ENCODE data around the gene ARL6IP1.
"Not testable (repeated sequence)": the region's sequence is repeated elsewhere in the genome, so short reads cannot be mapped to it uniquely, and the experiment has no call there.

DNA sequence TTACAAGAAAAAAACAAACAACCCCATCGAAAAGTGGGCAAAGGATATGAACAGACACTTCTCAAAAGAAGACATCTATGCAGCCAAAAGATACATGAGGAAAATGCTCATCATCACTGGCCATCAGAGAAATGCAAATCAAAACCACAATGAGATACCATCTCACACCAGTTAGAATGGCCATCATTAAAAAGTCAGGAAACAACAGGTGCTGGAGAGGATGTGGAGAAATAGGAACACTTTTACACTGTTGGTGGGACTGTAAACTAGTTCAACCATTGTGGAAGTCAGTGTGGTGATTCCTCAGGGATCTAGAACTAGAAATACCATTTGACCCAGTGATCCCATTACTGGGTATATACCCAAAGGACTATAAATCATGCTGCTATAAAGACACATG is 23.7 kb downstream of the ARL6IP1 start:
- TF ChIP-seq, protein P1, sequence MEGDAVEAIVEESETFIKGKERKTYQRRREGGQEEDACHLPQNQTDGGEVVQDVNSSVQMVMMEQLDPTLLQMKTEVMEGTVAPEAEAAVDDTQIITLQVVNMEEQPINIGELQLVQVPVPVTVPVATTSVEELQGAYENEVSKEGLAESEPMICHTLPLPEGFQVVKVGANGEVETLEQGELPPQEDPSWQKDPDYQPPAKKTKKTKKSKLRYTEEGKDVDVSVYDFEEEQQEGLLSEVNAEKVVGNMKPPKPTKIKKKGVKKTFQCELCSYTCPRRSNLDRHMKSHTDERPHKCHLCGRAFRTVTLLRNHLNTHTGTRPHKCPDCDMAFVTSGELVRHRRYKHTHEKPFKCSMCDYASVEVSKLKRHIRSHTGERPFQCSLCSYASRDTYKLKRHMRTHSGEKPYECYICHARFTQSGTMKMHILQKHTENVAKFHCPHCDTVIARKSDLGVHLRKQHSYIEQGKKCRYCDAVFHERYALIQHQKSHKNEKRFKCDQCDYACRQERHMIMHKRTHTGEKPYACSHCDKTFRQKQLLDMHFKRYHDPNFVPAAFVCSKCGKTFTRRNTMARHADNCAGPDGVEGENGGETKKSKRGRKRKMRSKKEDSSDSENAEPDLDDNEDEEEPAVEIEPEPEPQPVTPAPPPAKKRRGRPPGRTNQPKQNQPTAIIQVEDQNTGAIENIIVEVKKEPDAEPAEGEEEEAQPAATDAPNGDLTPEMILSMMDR (IDR thresholded peaks at IDR 0.05; ENCODE audit: insufficient read depth, low read depth, low read length) = not testable (repeated sequence)
- TF ChIP-seq EZH2 (IDR thresholded peaks at IDR 0.05; ENCODE audit: insufficient read depth, low read length) = not testable (repeated sequence)
